DMS79 treated with DMSO at 0.1 percent for 48 hours (cell line): ENCODE results near the gene PARP4.
"Not testable (repeated sequence)": the region's sequence is repeated elsewhere in the genome, so short reads cannot be mapped to it uniquely, and the experiment has no call there.

Experiments
- DNase-seq: peaks from one replicate; lab custom pipeline; 2025; lab: John Stamatoyannopoulos, UW

The PARP4 gene

GRCh38 chr13:24450530-24450929 lies 62.0 kb downstream of the PARP4 start:
- DNase-seq: no peak

GRCh38 chr13:24444851-24445250 lies 67.7 kb downstream of the PARP4 start:
- not testable (repeated sequence) for DNase-seq

GRCh38 chr13:24443366-24443765 lies 69.2 kb downstream of the PARP4 start:
- no peak for DNase-seq

- DNase-seq: not testable (repeated sequence)
These were observed 86.5 kb downstream of the PARP4 start for GRCh38 chr13:24426045-24426444.

- not testable (repeated sequence) for DNase-seq
These were observed 92.9 kb downstream of the PARP4 start for GRCh38 chr13:24419668-24420067.

- no peak for DNase-seq
These were observed 104.7 kb downstream of the PARP4 start for GRCh38 chr13:24407844-24408243.

GRCh38 chr13:24406524-24406923 lies 106.1 kb downstream of the PARP4 start:
- DNase-seq: no peak

- no peak for DNase-seq
These were observed 115.8 kb downstream of the PARP4 start for GRCh38 chr13:24396821-24397220.

GRCh38 chr13:24392972-24393371 lies 119.6 kb downstream of the PARP4 start:
- DNase-seq: no peak

GRCh38 chr13:24391771-24392683 lies 120.6 kb downstream of the PARP4 start:
- not testable (repeated sequence) for DNase-seq

- DNase-seq: not testable (repeated sequence)
These were observed 121.8 kb downstream of the PARP4 start for GRCh38 chr13:24390795-24391194.

- no peak for DNase-seq
These were observed 123.1 kb downstream of the PARP4 start for GRCh38 chr13:24389506-24389905.

- DNase-seq: not testable (repeated sequence)
These were observed 123.8 kb downstream of the PARP4 start for GRCh38 chr13:24388743-24389142.

GRCh38 chr13:24386816-24387708 lies 125.5 kb downstream of the PARP4 start:
- DNase-seq: no peak

- no peak for DNase-seq
These were observed 126.7 kb downstream of the PARP4 start for GRCh38 chr13:24385902-24386301.

- not testable (repeated sequence) for DNase-seq
These were observed 127.6 kb downstream of the PARP4 start for GRCh38 chr13:24384946-24385345.

GRCh38 chr13:24384091-24384490 lies 128.5 kb downstream of the PARP4 start:
- DNase-seq: not testable (repeated sequence)

GRCh38 chr13:24381541-24382265 lies 130.9 kb downstream of the PARP4 start:
- DNase-seq: no peak

- DNase-seq: not testable (repeated sequence)
These were observed 131.7 kb downstream of the PARP4 start for GRCh38 chr13:24380881-24381280.

GRCh38 chr13:24380227-24380626 lies 132.4 kb downstream of the PARP4 start:
- DNase-seq: not testable (repeated sequence)

GRCh38 chr13:24371273-24371672 lies 141.3 kb downstream of the PARP4 start:
- DNase-seq: not testable (repeated sequence)
